Activated CD4-positive, alpha-beta T cell treated with anti-CD3 and anti-CD28 coated beads for 48 hours (primary cell): ENCODE data around the gene RPP25.
A peak's percentile ranks its signal among the peaks of the same experiment; 100 is the strongest.

Experiments used
- DNase-seq: peaks from one replicate; pipeline ENCODE4 v3.0.0-alpha.2; 2020

Gene RPP25

GRCh38 chr15:74913041-74913440, 43.5 kb downstream of the RPP25 start:
- DNase-seq, result no peak

GRCh38 chr15:74908635-74909034, 47.9 kb downstream of the RPP25 start:
- DNase-seq, result no peak

GRCh38 chr15:74907163-74907870, 49.3 kb downstream of the RPP25 start:
- no peak for DNase-seq

GRCh38 chr15:74906450-74907162, 50.0 kb downstream of the RPP25 start, which contains the start of gene FAM219B:
TSS of gene FAM219B (minus strand) at chr15:74906851. CDS start at chr15:74906800, 51 bp downstream.
- peak; percentile 86 for DNase-seq

- DNase-seq, result peak; percentile 43
These were observed 50.5 kb downstream of the RPP25 start for GRCh38 chr15:74906067-74906449.
